Tibial nerve (tissue), 4 donors: Measurements from ENCODE around the gene HMGB4. TPM values are rescaled to one million over a fixed set of nuclear protein-coding genes. Genes with fewer than 3 reads are reported as not detected.

Experiments used
- DNase-seq, 2 donors: peaks; one replicate each; pipeline ENCODE4 v3.0.0-alpha.2; 2019; ENCODE audit warnings: low spot score in 2 of 2
- H3K27ac ChIP-seq, 4 donors: fragments of 200-600 bp; sonication (generic) in 3 of 4; one replicate each; pipeline ENCODE4 v1.5.1; 2017 to 2019; ENCODE audit warnings: mild to moderate bottlenecking in 1 of 4
- H3K27me3 ChIP-seq, 2 donors: fragments of 200-600 bp; sonication (generic) in 1 of 2; one replicate each; pipeline versions ENCODE4 v1.5.1 to v1.6.0; 2017 to 2019
- H3K36me3 ChIP-seq, 3 donors: fragments of 200-600 bp; sonication (generic); one replicate each; pipeline ENCODE4 v1.5.1; 2018 to 2019
- H3K4me1 ChIP-seq, 4 donors: fragments of 200-600 bp; sonication (generic) in 3 of 4; one replicate each; pipeline ENCODE4 v1.5.1; 2017 to 2019
- H3K4me3 ChIP-seq, 4 donors: fragments of 200-600 bp; sonication (generic) in 3 of 4; one replicate each; pipeline ENCODE4 v1.5.1; 2017 to 2019; ENCODE audit warnings: mild to moderate bottlenecking in 1 of 4, moderate library complexity in 1 of 4
- H3K9me3 ChIP-seq, 4 donors: fragments of 200-600 bp; sonication (generic) in 3 of 4; one replicate each; pipeline ENCODE4 v1.5.1; 2017 to 2019
- CTCF ChIP-seq, 5 experiments: fragments of 200-600 bp in 3 of 5; fragments of 450-650 bp in 2 of 5; sonication (generic) in 3 of 5; IDR thresholded peaks; one replicate each; pipeline ENCODE4 v1.5.1; 2016 to 2019; ENCODE audit warnings: antibody characterized with exemption in 5 of 5, mild to moderate bottlenecking in 3 of 5, moderate library complexity in 2 of 5
- EP300 ChIP-seq, 2 donors: sonication (generic); formaldehyde crosslinking; IDR thresholded peaks; one replicate each; pipeline ENCODE4 v1.6.1; 2017; ENCODE audit warnings: antibody characterized with exemption in 2 of 2, mild to moderate bottlenecking in 1 of 2
- POLR2A ChIP-seq, 2 donors: fragments of 450-650 bp; IDR thresholded peaks; one replicate each; pipeline ENCODE4 v1.6.1; 2017; ENCODE audit warnings: antibody characterized with exemption in 2 of 2, mild to moderate bottlenecking in 2 of 2, moderate library complexity in 2 of 2
- WGBS, 2 donors: methylation state at CpG; one replicate each; pipeline ENCODE4 v1.1.5; 2018; 5-methylcytosine and 5-hydroxymethylcytosine counted together
- total RNA-seq, 4 donors: library from RNA; depleted of rRNA; stranded (reverse); fragments of >200 nt; gene quantifications; one replicate each; pipeline ENCODE4 v1.1.0, GENCODE V29; 2016

The HMGB4 gene
- total RNA-seq, 4 donors from 2014 or later, result not detected

GRCh38 chr1:33898406-33898805 lies 34.5 kb downstream of the HMGB4 start:
- no peak for DNase-seq
- peak overlapping the region in 1 of 4 donors; percentile 12 for H3K27ac ChIP-seq
- no peak overlapping the region for H3K4me3 ChIP-seq
- WGBS, 2 donors, result 58 to 71% methylated on average over 3 of the region's 3 CpGs
- H3K9me3 ChIP-seq, result no peaks in the 10 kb centered on the region
- H3K4me1 ChIP-seq, result peaks cover 0 to 20% (median 0%) of the 10 kb centered on the region in 4 donors
- TF ChIP-seq POLR2A (IDR thresholded peaks at IDR 0.05), result no peak
- TF ChIP-seq EP300 (IDR thresholded peaks at IDR 0.05), result no peak
- TF ChIP-seq CTCF (IDR thresholded peaks at IDR 0.05), result no peak
- no peaks in the 10 kb centered on the region for H3K27me3 ChIP-seq
- H3K36me3 ChIP-seq, result no peaks in the 10 kb centered on the region

- Histone ChIP-seq H3K9me3 (no peaks in the 10 kb centered on the region), H3K4me1 (peaks cover 0 to 16% (median 0%) of the 10 kb centered on the region in 4 donors), H3K27ac (no peak overlapping the region), H3K4me3 (no peak overlapping the region), H3K36me3 (no peaks in the 10 kb centered on the region), H3K27me3 (no peaks in the 10 kb centered on the region)
- DNase-seq, result no peak
- 62 to 72% methylated on average over 8 to 9 of the region's 9 CpGs for WGBS, 2 donors
- TF ChIP-seq EP300 (IDR thresholded peaks at IDR 0.05) (no peak), POLR2A (IDR thresholded peaks at IDR 0.05) (no peak), CTCF (IDR thresholded peaks at IDR 0.05) (no peak)
Measured at GRCh38 chr1:33898881-33899280, 35.0 kb downstream of the HMGB4 start.

DNA sequence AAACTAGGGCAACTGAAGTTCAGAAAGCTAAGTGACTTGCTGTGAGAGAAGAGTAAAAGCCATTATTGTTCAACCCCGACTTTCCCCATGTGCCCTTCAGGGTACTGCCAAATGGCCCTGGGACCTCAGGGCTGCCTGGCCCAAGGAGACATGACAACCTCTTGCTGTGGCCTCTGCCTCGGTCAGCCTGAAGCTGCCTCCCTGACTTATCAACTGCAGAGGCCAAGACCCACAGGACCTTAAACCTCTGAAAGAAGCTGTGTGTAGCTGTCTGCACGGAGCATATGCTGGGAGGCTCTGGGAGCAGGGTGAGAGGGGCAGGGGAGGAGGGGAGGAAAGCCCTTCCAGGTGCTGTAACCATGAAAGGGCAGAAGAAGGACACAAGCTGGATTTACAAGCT lies 35.9 kb downstream of the HMGB4 start:
- H3K4me1 ChIP-seq, result peaks cover 0 to 11% (median 0%) of the 10 kb centered on the region in 4 donors
- no peaks in the 10 kb centered on the region for H3K27me3 ChIP-seq
- H3K27ac ChIP-seq, result no peak overlapping the region
- no peak for TF ChIP-seq EP300 (IDR thresholded peaks at IDR 0.05)
- no peak for TF ChIP-seq POLR2A (IDR thresholded peaks at IDR 0.05)
- TF ChIP-seq CTCF (IDR thresholded peaks at IDR 0.05), result no peak
- no peaks in the 10 kb centered on the region for H3K9me3 ChIP-seq
- DNase-seq, result no peak
- H3K36me3 ChIP-seq, result no peaks in the 10 kb centered on the region
- WGBS, 2 donors, result 31 to 46% methylated on average over 3 of the region's 3 CpGs
- H3K4me3 ChIP-seq, result no peak overlapping the region

DNA sequence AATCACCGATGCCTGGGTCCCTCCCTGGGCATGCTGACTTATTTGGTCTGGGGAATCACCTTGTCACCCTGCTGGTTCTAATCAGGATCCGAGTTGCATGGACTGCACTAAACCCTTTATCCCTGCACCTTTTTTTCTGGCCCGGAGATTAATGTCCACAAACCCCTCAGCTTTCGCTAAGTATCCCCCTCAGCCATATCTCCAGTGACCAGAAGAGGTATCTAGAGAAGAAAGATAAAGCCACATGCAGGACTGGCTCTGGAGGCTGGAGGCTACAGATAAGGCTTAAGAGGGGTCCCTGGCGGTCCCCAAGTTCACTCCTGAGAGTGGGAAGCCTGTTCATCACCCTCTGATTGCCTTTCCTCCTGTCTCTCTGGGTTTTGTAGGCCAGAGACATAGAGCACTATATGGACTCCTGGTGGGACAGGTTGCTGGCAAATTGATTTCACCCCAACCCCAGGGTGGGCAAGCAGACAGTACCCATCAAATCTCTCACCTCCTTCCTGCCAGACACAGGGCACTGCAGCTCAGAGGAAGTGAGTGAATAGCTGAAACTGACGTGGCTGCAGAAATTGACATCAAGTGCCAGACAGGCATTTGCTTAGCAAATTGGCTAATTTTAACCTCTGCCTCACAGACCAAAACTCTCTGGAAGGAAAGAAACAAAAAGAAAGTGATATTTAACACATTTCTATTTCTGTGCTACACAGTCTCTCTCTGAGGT lies 38.8 kb downstream of the HMGB4 start:
- H3K36me3 ChIP-seq, result no peaks in the 10 kb centered on the region
- H3K4me1 ChIP-seq, result peaks cover 0 to 3% (median 0%) of the 10 kb centered on the region in 4 donors
- no peaks in the 10 kb centered on the region for H3K9me3 ChIP-seq
- no peak overlapping the region for H3K27ac ChIP-seq
- TF ChIP-seq POLR2A (IDR thresholded peaks at IDR 0.05) (no peak), EP300 (IDR thresholded peaks at IDR 0.05) (no peak), CTCF (IDR thresholded peaks at IDR 0.05) (no peak)
- WGBS, 2 donors, result 72 to 79% methylated on average over 6 of the region's 6 CpGs
- no peak for DNase-seq
- no peaks in the 10 kb centered on the region for H3K27me3 ChIP-seq
- no peak overlapping the region for H3K4me3 ChIP-seq

GRCh38 chr1:33903210-33903589 lies 39.3 kb downstream of the HMGB4 start:
- H3K27me3 ChIP-seq, result no peaks in the 10 kb centered on the region
- DNase-seq, result no peak
- WGBS, 2 donors, result 18 to 20% methylated on average over 2 of the region's 2 CpGs
- H3K9me3 ChIP-seq, result no peaks in the 10 kb centered on the region
- TF ChIP-seq EP300 (IDR thresholded peaks at IDR 0.05) (no peak), CTCF (IDR thresholded peaks at IDR 0.05) (no peak), POLR2A (IDR thresholded peaks at IDR 0.05) (no peak)
- H3K27ac ChIP-seq, result no peak overlapping the region
- H3K4me3 ChIP-seq, result no peak overlapping the region
- H3K4me1 ChIP-seq, result no peaks in the 10 kb centered on the region
- H3K36me3 ChIP-seq, result no peaks in the 10 kb centered on the region
